Gastrocnemius medialis (tissue), 4 donors: ENCODE data around the gene GBA2.

Source experiments
- POLR2A ChIP-seq, 2 donors: fragments of 450-650 bp; IDR thresholded peaks; one replicate each; pipeline ENCODE4 v1.6.1; 2017; ENCODE audit warnings: antibody characterized with exemption in 2 of 2, mild to moderate bottlenecking in 2 of 2, moderate library complexity in 2 of 2
- TF ChIP-seq, protein P1 (sequence below), 5 experiments: fragments of 450-650 bp in 3 of 5; fragments of 200-600 bp in 2 of 5; sonication (generic) in 2 of 5; IDR thresholded peaks in 4 of 5; conservative IDR thresholded peaks in 1 of 5; 1 replicate in 4 of 5; 2 replicates in 1 of 5; pipeline ENCODE4 v1.5.1; 2016 to 2019; ENCODE audit warnings: antibody characterized with exemption in 5 of 5, mild to moderate bottlenecking in 3 of 5, moderate library complexity in 3 of 5

GRCh38 chr9:35750256-35750531 is 1.2 kb upstream of the GBA2 start:
- TF ChIP-seq, protein P1, sequence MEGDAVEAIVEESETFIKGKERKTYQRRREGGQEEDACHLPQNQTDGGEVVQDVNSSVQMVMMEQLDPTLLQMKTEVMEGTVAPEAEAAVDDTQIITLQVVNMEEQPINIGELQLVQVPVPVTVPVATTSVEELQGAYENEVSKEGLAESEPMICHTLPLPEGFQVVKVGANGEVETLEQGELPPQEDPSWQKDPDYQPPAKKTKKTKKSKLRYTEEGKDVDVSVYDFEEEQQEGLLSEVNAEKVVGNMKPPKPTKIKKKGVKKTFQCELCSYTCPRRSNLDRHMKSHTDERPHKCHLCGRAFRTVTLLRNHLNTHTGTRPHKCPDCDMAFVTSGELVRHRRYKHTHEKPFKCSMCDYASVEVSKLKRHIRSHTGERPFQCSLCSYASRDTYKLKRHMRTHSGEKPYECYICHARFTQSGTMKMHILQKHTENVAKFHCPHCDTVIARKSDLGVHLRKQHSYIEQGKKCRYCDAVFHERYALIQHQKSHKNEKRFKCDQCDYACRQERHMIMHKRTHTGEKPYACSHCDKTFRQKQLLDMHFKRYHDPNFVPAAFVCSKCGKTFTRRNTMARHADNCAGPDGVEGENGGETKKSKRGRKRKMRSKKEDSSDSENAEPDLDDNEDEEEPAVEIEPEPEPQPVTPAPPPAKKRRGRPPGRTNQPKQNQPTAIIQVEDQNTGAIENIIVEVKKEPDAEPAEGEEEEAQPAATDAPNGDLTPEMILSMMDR (IDR thresholded peaks at IDR 0.05 in 4 of 5, conservative IDR thresholded peaks at IDR 0.05 in 1 of 5), result no peak
- TF ChIP-seq POLR2A (IDR thresholded peaks at IDR 0.05), result no peak
